HepG2 (cell line): ENCODE results near the gene TMEM167B. TPM values are rescaled to one million over a fixed set of nuclear protein-coding genes. Genes with fewer than 3 reads are reported as not detected.

ENCODE experiments used
- EZH2 ChIP-seq: conservative IDR thresholded peaks from 2 replicates; pipeline ENCODE4 v1.6.1; 2012; ENCODE audit warnings: mild to moderate bottlenecking, low read depth, low read length, moderate library complexity
- GATA4 ChIP-seq: sonication (generic); IDR thresholded peaks from 2 replicates; pipeline ENCODE4 v1.6.1; 2016; ENCODE audit warnings: antibody characterized with exemption, low read depth, borderline replicate concordance
- KDM6A ChIP-seq: IDR thresholded peaks from 2 replicates; pipeline ENCODE4 v1.6.1; 2016; ENCODE audit warnings: low read depth
- MATR3 ChIP-seq: sonication (generic); formaldehyde crosslinking; IDR thresholded peaks from 2 replicates; pipeline ENCODE4 v1.4.0; 2020; ENCODE audit warnings: missing genetic modification reagents
- MAZ ChIP-seq, 2 experiments: sonication (generic) in 1 of 2; formaldehyde crosslinking in 1 of 2; IDR thresholded peaks; 2 replicates each; pipeline versions ENCODE4 v1.5.0 to v1.6.1; 2012 to 2020; ENCODE audit warnings: low read depth in 2 of 2, mild to moderate bottlenecking in 2 of 2, borderline replicate concordance in 1 of 2, improper control_type of control experiment in 1 of 2, low read length in 1 of 2, missing genetic modification reagents in 1 of 2, moderate library complexity in 1 of 2
- REL ChIP-seq: sonication (generic); formaldehyde crosslinking; conservative IDR thresholded peaks from 2 replicates; pipeline ENCODE4 v1.8.0; 2022; ENCODE audit warnings: mild to moderate bottlenecking, missing genetic modification reagents, moderate library complexity
- TMF1 ChIP-seq: sonication (generic); formaldehyde crosslinking; IDR thresholded peaks from 2 replicates; pipeline ENCODE4 v1.8.1; 2022; ENCODE audit warnings: low read depth, missing genetic modification reagents
- TP53 ChIP-seq: sonication (generic); formaldehyde crosslinking; conservative IDR thresholded peaks from 2 replicates; pipeline ENCODE4 v1.4.0; 2020; ENCODE audit warnings: missing genetic modification reagents
- ZNF121 ChIP-seq: sonication (generic); formaldehyde crosslinking; IDR thresholded peaks from 2 replicates; pipeline ENCODE4 v1.5.0; 2020; ENCODE audit warnings: mild to moderate bottlenecking, missing genetic modification reagents
- ZNF431 ChIP-seq: sonication (generic); formaldehyde crosslinking; IDR thresholded peaks from 2 replicates; pipeline ENCODE4 v1.9.0; 2022; ENCODE audit warnings: missing genetic modification reagents, low read depth, mild to moderate bottlenecking, borderline replicate concordance
- ZNF441 ChIP-seq: sonication (generic); formaldehyde crosslinking; IDR thresholded peaks from 2 replicates; pipeline ENCODE4 v1.7.0; 2021; ENCODE audit warnings: missing genetic modification reagents, borderline replicate concordance
- ZNF605 ChIP-seq: sonication (generic); formaldehyde crosslinking; IDR thresholded peaks from 2 replicates; pipeline ENCODE4 v1.8.0; 2022; ENCODE audit warnings: mild to moderate bottlenecking, missing genetic modification reagents
- ZSCAN9 ChIP-seq: IDR thresholded peaks from 2 replicates; pipeline ENCODE4 v1.6.1; 2016; ENCODE audit warnings: borderline replicate concordance
- polyA plus RNA-seq, 8 experiments: library from polyadenylated mRNA; depleted of rRNA in 3 of 8; stranded (reverse) in 7 of 8; unstranded in 1 of 8; fragments of >200 nt; fragmentation: Illumina TruSeq in 4 of 8; extraction: Trizol in 4 of 8; gene quantifications; 2 replicates each; pipeline versions ENCODE4 v1.2.1 to v1.2.3, GENCODE V29; 2011 to 2016; ENCODE audit warnings: low read depth in 4 of 8, missing spikeins in 1 of 8, mixed read lengths in 1 of 8; ENCODE audit not compliant: insufficient read depth in 1 of 8
- total RNA-seq, 5 experiments: library from RNA; depleted of rRNA; stranded (reverse); fragments of >200 nt; fragmentation: Illumina TruSeq; extraction: Trizol; gene quantifications; 2 replicates each; pipeline ENCODE4 v1.2.3, GENCODE V29; 2016; ENCODE audit warnings: low read depth in 1 of 5
- TF ChIP-seq, protein P1 (sequence below): sonication (generic); formaldehyde crosslinking; IDR thresholded peaks from 2 replicates; pipeline ENCODE4 v1.4.0; 2020; ENCODE audit warnings: missing genetic modification reagents
- TF ChIP-seq, protein P2 (sequence below): sonication (generic); formaldehyde crosslinking; conservative IDR thresholded peaks from 2 replicates; pipeline ENCODE4 v1.4.0; 2020; ENCODE audit warnings: missing genetic modification reagents
- TF ChIP-seq, protein P3 (sequence below): IDR thresholded peaks from 2 replicates; pipeline ENCODE4 v1.6.1; 2016; ENCODE audit warnings: low read depth, control low read depth
- TF ChIP-seq, protein P4 (sequence below): IDR thresholded peaks from 2 replicates; pipeline ENCODE4 v1.6.1; 2016; ENCODE audit warnings: mild to moderate bottlenecking, missing biosample characterization, missing genetic modification reagents

The TMEM167B gene
- total and polyA plus RNA-seq, 2 of the 13 experiments (the other 11 are each of a cell fraction or from before 2014, with no cell fraction given) = 9.5 to 22.4 TPM

DNA sequence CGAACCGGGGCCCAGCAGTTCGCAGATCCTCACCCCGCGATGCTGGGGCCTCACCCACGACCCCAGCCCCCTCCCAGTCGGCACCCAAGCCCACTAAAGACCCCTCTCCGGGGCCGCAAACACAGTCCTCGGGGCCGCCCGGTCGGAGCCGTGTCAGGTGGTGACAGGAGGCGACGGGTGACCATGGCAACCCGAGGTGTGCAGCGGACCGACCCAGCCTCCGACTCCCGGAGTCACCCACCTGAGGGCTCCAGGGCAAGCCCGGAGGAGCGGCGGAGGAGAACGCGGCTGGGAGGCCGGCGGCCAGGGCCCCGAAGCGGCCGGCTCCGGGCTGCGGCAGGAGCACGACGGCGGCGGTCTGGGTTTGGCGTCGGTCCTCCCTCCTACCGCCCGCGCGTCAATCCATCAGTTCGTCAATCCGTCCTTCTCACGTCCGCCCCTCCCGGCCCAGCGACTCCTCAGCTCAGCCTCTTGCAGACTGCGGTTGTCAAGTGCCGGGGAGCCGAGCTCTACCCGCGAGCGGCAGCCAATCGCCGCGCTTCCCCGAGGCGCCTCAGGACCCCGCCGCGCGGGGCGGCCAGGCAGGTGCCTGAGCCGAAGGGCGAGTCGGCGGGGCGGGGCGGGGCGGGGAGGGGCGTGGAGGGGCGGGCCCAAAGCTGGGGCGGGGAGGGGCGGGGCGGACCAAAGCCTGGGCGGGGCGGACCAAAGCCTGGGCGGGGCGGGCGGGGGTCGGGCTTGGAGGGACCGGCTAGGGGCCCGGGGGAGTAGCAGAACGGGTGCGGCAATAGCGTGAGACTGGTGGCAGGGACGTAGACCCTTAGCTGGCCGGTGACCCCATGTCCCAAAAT is 48.7 kb upstream of the TMEM167B start, which contains the start of gene WDR47 (continued):
- TF ChIP-seq, protein P1, sequence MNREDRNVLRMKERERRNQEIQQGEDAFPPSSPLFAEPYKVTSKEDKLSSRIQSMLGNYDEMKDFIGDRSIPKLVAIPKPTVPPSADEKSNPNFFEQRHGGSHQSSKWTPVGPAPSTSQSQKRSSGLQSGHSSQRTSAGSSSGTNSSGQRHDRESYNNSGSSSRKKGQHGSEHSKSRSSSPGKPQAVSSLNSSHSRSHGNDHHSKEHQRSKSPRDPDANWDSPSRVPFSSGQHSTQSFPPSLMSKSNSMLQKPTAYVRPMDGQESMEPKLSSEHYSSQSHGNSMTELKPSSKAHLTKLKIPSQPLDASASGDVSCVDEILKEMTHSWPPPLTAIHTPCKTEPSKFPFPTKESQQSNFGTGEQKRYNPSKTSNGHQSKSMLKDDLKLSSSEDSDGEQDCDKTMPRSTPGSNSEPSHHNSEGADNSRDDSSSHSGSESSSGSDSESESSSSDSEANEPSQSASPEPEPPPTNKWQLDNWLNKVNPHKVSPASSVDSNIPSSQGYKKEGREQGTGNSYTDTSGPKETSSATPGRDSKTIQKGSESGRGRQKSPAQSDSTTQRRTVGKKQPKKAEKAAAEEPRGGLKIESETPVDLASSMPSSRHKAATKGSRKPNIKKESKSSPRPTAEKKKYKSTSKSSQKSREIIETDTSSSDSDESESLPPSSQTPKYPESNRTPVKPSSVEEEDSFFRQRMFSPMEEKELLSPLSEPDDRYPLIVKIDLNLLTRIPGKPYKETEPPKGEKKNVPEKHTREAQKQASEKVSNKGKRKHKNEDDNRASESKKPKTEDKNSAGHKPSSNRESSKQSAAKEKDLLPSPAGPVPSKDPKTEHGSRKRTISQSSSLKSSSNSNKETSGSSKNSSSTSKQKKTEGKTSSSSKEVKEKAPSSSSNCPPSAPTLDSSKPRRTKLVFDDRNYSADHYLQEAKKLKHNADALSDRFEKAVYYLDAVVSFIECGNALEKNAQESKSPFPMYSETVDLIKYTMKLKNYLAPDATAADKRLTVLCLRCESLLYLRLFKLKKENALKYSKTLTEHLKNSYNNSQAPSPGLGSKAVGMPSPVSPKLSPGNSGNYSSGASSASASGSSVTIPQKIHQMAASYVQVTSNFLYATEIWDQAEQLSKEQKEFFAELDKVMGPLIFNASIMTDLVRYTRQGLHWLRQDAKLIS (CRISPR knock-in tag) = no peak
- TF ChIP-seq ZNF605 = peak; percentile 12; the same call in 1 of the 2 replicates
- no peak for TF ChIP-seq REL
- TF ChIP-seq, protein P2, sequence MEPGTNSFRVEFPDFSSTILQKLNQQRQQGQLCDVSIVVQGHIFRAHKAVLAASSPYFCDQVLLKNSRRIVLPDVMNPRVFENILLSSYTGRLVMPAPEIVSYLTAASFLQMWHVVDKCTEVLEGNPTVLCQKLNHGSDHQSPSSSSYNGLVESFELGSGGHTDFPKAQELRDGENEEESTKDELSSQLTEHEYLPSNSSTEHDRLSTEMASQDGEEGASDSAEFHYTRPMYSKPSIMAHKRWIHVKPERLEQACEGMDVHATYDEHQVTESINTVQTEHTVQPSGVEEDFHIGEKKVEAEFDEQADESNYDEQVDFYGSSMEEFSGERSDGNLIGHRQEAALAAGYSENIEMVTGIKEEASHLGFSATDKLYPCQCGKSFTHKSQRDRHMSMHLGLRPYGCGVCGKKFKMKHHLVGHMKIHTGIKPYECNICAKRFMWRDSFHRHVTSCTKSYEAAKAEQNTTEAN = no peak
- no peak for TF ChIP-seq TMF1 (CRISPR knock-in tag)
- TF ChIP-seq, protein P3, sequence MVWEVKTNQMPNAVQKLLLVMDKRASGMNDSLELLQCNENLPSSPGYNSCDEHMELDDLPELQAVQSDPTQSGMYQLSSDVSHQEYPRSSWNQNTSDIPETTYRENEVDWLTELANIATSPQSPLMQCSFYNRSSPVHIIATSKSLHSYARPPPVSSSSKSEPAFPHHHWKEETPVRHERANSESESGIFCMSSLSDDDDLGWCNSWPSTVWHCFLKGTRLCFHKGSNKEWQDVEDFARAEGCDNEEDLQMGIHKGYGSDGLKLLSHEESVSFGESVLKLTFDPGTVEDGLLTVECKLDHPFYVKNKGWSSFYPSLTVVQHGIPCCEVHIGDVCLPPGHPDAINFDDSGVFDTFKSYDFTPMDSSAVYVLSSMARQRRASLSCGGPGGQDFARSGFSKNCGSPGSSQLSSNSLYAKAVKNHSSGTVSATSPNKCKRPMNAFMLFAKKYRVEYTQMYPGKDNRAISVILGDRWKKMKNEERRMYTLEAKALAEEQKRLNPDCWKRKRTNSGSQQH (CRISPR knock-in tag) = 0 out of 2 replicates have a peak, but pooled peaks have one; percentile 9
- TF ChIP-seq ZNF431 (CRISPR knock-in tag) = peak; percentile 71; the same call in 1 of the 2 replicates
- peak; percentile 73; the same call in 1 of the 2 replicates for TF ChIP-seq GATA4
- no peak for TF ChIP-seq EZH2
- TF ChIP-seq ZSCAN9 (CRISPR knock-in tag) = peak; percentile 29; the same call in 1 of the 2 replicates
- peak; percentile 51; the same call in 1 of the 2 replicates for TF ChIP-seq ZNF441 (CRISPR knock-in tag)
- TF ChIP-seq, protein P4, sequence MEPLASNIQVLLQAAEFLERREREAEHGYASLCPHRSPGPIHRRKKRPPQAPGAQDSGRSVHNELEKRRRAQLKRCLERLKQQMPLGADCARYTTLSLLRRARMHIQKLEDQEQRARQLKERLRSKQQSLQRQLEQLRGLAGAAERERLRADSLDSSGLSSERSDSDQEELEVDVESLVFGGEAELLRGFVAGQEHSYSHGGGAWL = peak; percentile 67; the same call in 1 of the 2 replicates
- no peak for TF ChIP-seq MATR3
- TF ChIP-seq TP53 = no peak
- no peak for TF ChIP-seq ZNF121 (CRISPR knock-in tag)
- no peak for TF ChIP-seq MAZ (IDR thresholded peaks at IDR 0.05; ENCODE audit: borderline replicate concordance, low read depth, low read length)
- TF ChIP-seq MAZ (CRISPR knock-in tag; IDR thresholded peaks at IDR 0.05; ENCODE audit: low read depth) = peak; percentile 70; the same call in 1 of the 2 replicates
- TF ChIP-seq KDM6A = no peak
